Pancreas (tissue), 10 donors: ENCODE results near the gene DAPK2. TPM values are rescaled to one million over a fixed set of nuclear protein-coding genes. Genes with fewer than 3 reads are reported as not detected.

Source experiments
- ATAC-seq, 4 donors: fragments of 200-7000 bp; cut with Tn5 transposase; one replicate each; pipeline versions ENCODE4 v1.8.0 to v1.9.1; 2020; ENCODE audit warnings: mild to moderate bottlenecking in 4 of 4, moderate library complexity in 4 of 4
- DNase-seq, 6 donors: peaks; one replicate each; pipeline ENCODE4 v3.0.0-alpha.2; 2020
- FAIRE-seq: peaks from 2 replicates; lab custom pipeline; 2012; peaks lifted over from hg19 to GRCh38; lab: Jason Lieb, UNC
- H3K27ac ChIP-seq, 4 donors: fragments of 200-600 bp; sonication (generic); 1 replicate in 3 of 4; 2 replicates in 1 of 4; pipeline versions ENCODE4 v1.5.0 to v1.8.0; 2020
- H3K27me3 ChIP-seq, 4 donors: fragments of 200-600 bp; one replicate each; pipeline ENCODE4 v1.8.0; 2021
- H3K36me3 ChIP-seq, 3 donors: fragments of 200-600 bp; sonication (generic) in 1 of 3; one replicate each; pipeline versions ENCODE4 v1.5.0 to v1.8.0; 2020 to 2021
- H3K4me1 ChIP-seq, 3 donors: fragments of 200-600 bp; one replicate each; pipeline ENCODE4 v1.8.0; 2021
- H3K4me3 ChIP-seq, 4 donors: fragments of 200-600 bp; sonication (generic) in 2 of 4; one replicate each; pipeline versions ENCODE4 v1.5.0 to v1.8.0; 2020 to 2021
- H3K9me3 ChIP-seq, 4 donors: fragments of 200-600 bp; one replicate each; pipeline ENCODE4 v1.8.0; 2021
- CTCF ChIP-seq, 4 donors: fragments of 200-600 bp; sonication (generic) in 3 of 4; IDR thresholded peaks; one replicate each; pipeline versions ENCODE4 v1.5.0 to v1.8.0; 2021; ENCODE audit warnings: antibody characterized with exemption in 4 of 4
- WGBS, 2 donors: extraction: QIAGEN DNeasy Blood & Tissue Kit; methylation state at CpG; one replicate each; pipeline ENCODE4 v1.1.7; 2013; 5-methylcytosine and 5-hydroxymethylcytosine counted together
- intact Hi-C, 3 donors: fragments of 100-400 bp; cut with DNase I; formaldehyde crosslinking; loops; one replicate each; pipeline versions ENCODE4 v1.11.1 to v1.14.2; 2022
- polyA plus RNA-seq, 2 donors: library from polyadenylated mRNA; stranded (reverse); fragments of 200-250 nt; gene quantifications; one replicate each; pipeline ENCODE4 v1.2.3, GENCODE V29; 2013
- total RNA-seq, 6 donors: library from RNA; stranded (reverse); fragmentation: NEBNext Ultra II Directional in 4 of 6; extraction: Animal tissue kit (Norgen Biotek cat#: 25700) in 4 of 6; gene quantifications; one replicate each; pipeline versions ENCODE4 v1.2.1 to v1.2.4, GENCODE V29; 2021 to 2023
- donor health status: healthy with polysubstance abuse.
- donor health status: DM: no; HTN: no; CAD: no; lungs with moderate emphysema.
- donor health status: DM: no; HTN: no; CAD: no.
- donor health status: control.
- donor health status: control.
- donor health status: Bipolar disorder and iron deficiency.
- donor health status: DM: yes; HTN: yes; CAD: no.
- donor health status: DM: no; HTN: no; CAD: no.
- donor health status: DM: no; HTN: no; CAD: no.
- donor health status: DM: yes; HTN: yes; CAD: no.

Gene DAPK2
- total and polyA plus RNA-seq, 8 donors, result 2.1 to 8.0 (median 5.4) TPM

GRCh38 chr15:63992300-63992699 lies 54.0 kb downstream of the DAPK2 start:
- H3K36me3 ChIP-seq, result no peaks in the 10 kb centered on the region
- no peak for DNase-seq
- no peak overlapping the region for H3K4me3 ChIP-seq
- intact Hi-C loops, result no loop called here
- ATAC-seq, result no peak
- H3K27me3 ChIP-seq, result no peaks in the 10 kb centered on the region
- WGBS, 2 donors, result 78 to 82% methylated on average over 1 of the region's 1 CpG
- TF ChIP-seq CTCF (IDR thresholded peaks at IDR 0.05), result no peak
- peaks cover 0 to 4% (median 0%) of the 10 kb centered on the region in 3 donors for H3K4me1 ChIP-seq
- H3K27ac ChIP-seq, result no peak overlapping the region
- FAIRE-seq, result no peak
- H3K9me3 ChIP-seq, result no peaks in the 10 kb centered on the region

- TF ChIP-seq CTCF (IDR thresholded peaks at IDR 0.05), result no peak
- H3K9me3 ChIP-seq, result no peaks in the 10 kb centered on the region
- H3K27me3 ChIP-seq, result no peaks in the 10 kb centered on the region
- no peaks in the 10 kb centered on the region for H3K36me3 ChIP-seq
- peaks cover 0 to 4% (median 0%) of the 10 kb centered on the region in 3 donors for H3K4me1 ChIP-seq
- H3K27ac ChIP-seq, result no peak overlapping the region
- no peak for FAIRE-seq
- no peak for DNase-seq
- intact Hi-C loops, result no loop called here
- 81 to 90% methylated on average over 3 of the region's 3 CpGs for WGBS, 2 donors
- ATAC-seq, result no peak
- H3K4me3 ChIP-seq, result no peak overlapping the region
Observed at GRCh38 chr15:63991706-63992105, 54.6 kb downstream of the DAPK2 start.

DNA sequence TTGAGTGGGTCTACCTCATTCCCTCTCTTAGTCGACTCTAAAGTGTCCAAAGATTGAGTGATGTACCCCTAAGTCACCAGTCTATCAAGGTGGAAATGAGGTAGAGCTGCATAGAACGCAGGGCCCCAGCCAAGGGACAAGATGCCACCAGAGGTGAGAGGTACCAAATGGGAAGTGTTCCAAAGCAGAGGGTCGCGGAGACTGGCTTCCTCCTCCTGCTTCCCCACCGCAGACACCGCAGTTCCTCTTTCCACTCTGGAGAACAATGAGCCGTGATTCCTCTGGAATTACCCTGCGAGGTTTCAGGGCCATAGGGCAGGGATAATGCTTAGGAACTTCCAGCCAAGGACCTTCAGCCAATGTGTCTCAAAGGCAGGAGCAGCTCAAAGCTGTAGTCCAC lies 55.8 kb downstream of the DAPK2 start:
- no peak overlapping the region for H3K27ac ChIP-seq
- DNase-seq, result no peak
- no peak for FAIRE-seq
- no peak overlapping the region for H3K4me3 ChIP-seq
- H3K36me3 ChIP-seq, result no peaks in the 10 kb centered on the region
- no peaks in the 10 kb centered on the region for H3K27me3 ChIP-seq
- ATAC-seq, result no peak
- 82 to 90% methylated on average over 8 of the region's 8 CpGs for WGBS, 2 donors
- H3K9me3 ChIP-seq, result no peaks in the 10 kb centered on the region
- TF ChIP-seq CTCF (IDR thresholded peaks at IDR 0.05), result no peak
- peaks cover 5 to 11% (median 9%) of the 10 kb centered on the region in 3 donors for H3K4me1 ChIP-seq
- intact Hi-C loops, result no loop called here

GRCh38 chr15:63987796-63988378 lies 58.4 kb downstream of the DAPK2 start:
- intact Hi-C loops, result no loop called here
- ATAC-seq (no peak), FAIRE-seq (no peak), DNase-seq (no peak)
- 87 to 95% methylated on average over 4 of the region's 4 CpGs for WGBS, 2 donors
- Histone ChIP-seq H3K9me3 (no peaks in the 10 kb centered on the region), H3K27me3 (no peaks in the 10 kb centered on the region), H3K36me3 (no peaks in the 10 kb centered on the region), H3K27ac (no peak overlapping the region), H3K4me3 (no peak overlapping the region), H3K4me1 (peaks cover 9 to 17% (median 11%) of the 10 kb centered on the region in 3 donors)
- no peak for TF ChIP-seq CTCF (IDR thresholded peaks at IDR 0.05)

GRCh38 chr15:63986751-63987341 lies 59.4 kb downstream of the DAPK2 start:
- peak overlapping the region in 1 of 4 donors; percentile 45 for H3K27ac ChIP-seq
- H3K27me3 ChIP-seq, result no peaks in the 10 kb centered on the region
- no peak for TF ChIP-seq CTCF (IDR thresholded peaks at IDR 0.05)
- H3K9me3 ChIP-seq, result no peaks in the 10 kb centered on the region
- H3K4me3 ChIP-seq, result no peak overlapping the region
- peaks cover 9 to 17% (median 11%) of the 10 kb centered on the region in 3 donors for H3K4me1 ChIP-seq
- FAIRE-seq (no peak), ATAC-seq (peak in 2 of 4 donors; percentile 49 to 50), DNase-seq (no peak)
- intact Hi-C loops, result no loop called here
- no peaks in the 10 kb centered on the region for H3K36me3 ChIP-seq
- 87 to 90% methylated on average over 3 of the region's 3 CpGs for WGBS, 2 donors
